Adrenal gland (tissue), 12 donors: Measurements from ENCODE around the gene SMIM23. TPM values are rescaled to one million over a fixed set of nuclear protein-coding genes. Genes with fewer than 3 reads are reported as not detected.

Source experiments
- DNase-seq, 7 donors: peaks; one replicate each; pipeline ENCODE4 v3.0.0-alpha.2; 2019 to 2020
- H3K27ac ChIP-seq, 5 donors: fragments of 200-600 bp; sonication (generic) in 4 of 5; 1 replicate in 3 of 5; 2 replicates in 2 of 5; pipeline versions ENCODE4 v1.5.1 to v1.8.0; 2016 to 2020; ENCODE audit warnings: mild to moderate bottlenecking in 1 of 5
- H3K27me3 ChIP-seq: fragments of 200-600 bp; 2 replicates; pipeline ENCODE4 v1.8.0; 2021
- H3K36me3 ChIP-seq, 2 donors: fragments of 200-600 bp; replicated peaks in 1 of 2; 1 replicate in 1 of 2; 2 replicates in 1 of 2; pipeline versions ENCODE4 v1.5.1 to v1.8.0; 2018 to 2022
- H3K4me1 ChIP-seq, 2 donors: fragments of 200-600 bp; replicated peaks in 1 of 2; 1 replicate in 1 of 2; 2 replicates in 1 of 2; pipeline versions ENCODE4 v1.5.1 to v1.8.0; 2018 to 2021
- H3K4me3 ChIP-seq, 4 donors: fragments of 200-600 bp; sonication (generic) in 3 of 4; one replicate each; pipeline ENCODE4 v1.5.1; 2016 to 2018
- H3K9me3 ChIP-seq, 3 donors: fragments of 200-600 bp; sonication (generic) in 1 of 3; replicated peaks in 1 of 3; 1 replicate in 2 of 3; 2 replicates in 1 of 3; pipeline versions ENCODE4 v1.5.1 to v1.8.0; 2016 to 2021
- POLR2A ChIP-seq, 2 donors: fragments of 450-650 bp; IDR thresholded peaks; one replicate each; pipeline ENCODE4 v1.6.1; 2017; ENCODE audit warnings: antibody characterized with exemption in 2 of 2, mild to moderate bottlenecking in 2 of 2, moderate library complexity in 1 of 2
- WGBS, 4 donors: extraction: QIAGEN DNeasy Blood & Tissue Kit in 2 of 4; methylation state at CpG; one replicate each; pipeline versions ENCODE4 v1.1.5 to v1.1.7; 2013 to 2017; 5-methylcytosine and 5-hydroxymethylcytosine counted together
- intact Hi-C, 2 donors: fragments of 100-400 bp; cut with DNase I; formaldehyde crosslinking; loops; one replicate each; pipeline versions ENCODE4 v1.14.1 to v1.15.0; 2022 to 2023
- polyA plus RNA-seq, 3 donors: library from polyadenylated mRNA; stranded (reverse); fragments of 200-250 nt in 2 of 3; fragments of 350-450 nt in 1 of 3; fragmentation: Illumina TruSeq in 1 of 3; extraction: RNeasy Lipid Tissue Mini Kit (QIAGEN cat#74804) in 1 of 3; gene quantifications; one replicate each; pipeline ENCODE4 v1.2.3, GENCODE V29; 2013 to 2014
- total RNA-seq, 9 donors: library from RNA; depleted of rRNA in 4 of 9; stranded (reverse); fragments of >200 nt in 4 of 9; fragments of 120-200 nt in 1 of 9; fragmentation: NEBNext Ultra II Directional in 1 of 9; extraction: Animal tissue kit (Norgen Biotek cat#: 25700) in 1 of 9; gene quantifications; one replicate each; pipeline versions ENCODE4 v1.1.0 to v1.2.4, GENCODE V29; 2013 to 2023
- TF ChIP-seq, protein P1 (sequence below), 6 experiments: fragments of 450-650 bp in 4 of 6; fragments of 200-600 bp in 2 of 6; sonication (generic) in 1 of 6; IDR thresholded peaks; 1 replicate in 5 of 6; 2 replicates in 1 of 6; pipeline versions ENCODE4 v1.5.1 to v1.8.0; 2016 to 2021; ENCODE audit warnings: antibody characterized with exemption in 6 of 6, mild to moderate bottlenecking in 2 of 6, moderate library complexity in 1 of 6
- donor health status: healthy with polysubstance abuse.
- donor health status: Bipolar disorder and iron deficiency.
- donor health status: DM: yes; HTN: yes; CAD: no.
- donor health status: DM: no; HTN: no; CAD: no.
- donor health status: DM: no; HTN: no; CAD: no.
- donor health status: DM: yes; HTN: yes; CAD: no.

The SMIM23 gene
- total and polyA plus RNA-seq, 12 donors = not detected

DNA sequence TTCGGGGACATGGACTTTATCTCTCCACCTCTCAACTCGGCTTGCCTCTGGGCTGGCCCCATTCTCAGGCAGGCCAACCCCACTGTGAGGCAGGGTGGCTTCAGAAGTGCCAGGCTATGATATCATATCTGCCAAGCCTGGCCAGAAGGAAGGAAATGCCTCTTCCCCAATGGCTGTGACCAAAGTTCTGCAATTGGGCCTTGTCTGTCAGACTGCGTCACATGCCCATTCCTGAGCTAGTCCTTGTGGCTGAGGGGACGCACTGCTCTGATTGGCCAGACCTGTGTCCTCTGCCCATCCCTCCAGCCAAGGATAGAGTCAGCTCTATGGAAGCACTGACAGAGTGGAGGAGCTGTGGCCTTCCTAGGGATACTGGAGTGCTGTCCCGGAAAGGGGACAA is 11.9 kb downstream of the SMIM23 start:
- no peak for DNase-seq
- no peaks in the 10 kb centered on the region for H3K9me3 ChIP-seq
- no peak overlapping the region for H3K4me3 ChIP-seq
- no peak for TF ChIP-seq POLR2A (IDR thresholded peaks at IDR 0.05)
- TF ChIP-seq, protein P1, sequence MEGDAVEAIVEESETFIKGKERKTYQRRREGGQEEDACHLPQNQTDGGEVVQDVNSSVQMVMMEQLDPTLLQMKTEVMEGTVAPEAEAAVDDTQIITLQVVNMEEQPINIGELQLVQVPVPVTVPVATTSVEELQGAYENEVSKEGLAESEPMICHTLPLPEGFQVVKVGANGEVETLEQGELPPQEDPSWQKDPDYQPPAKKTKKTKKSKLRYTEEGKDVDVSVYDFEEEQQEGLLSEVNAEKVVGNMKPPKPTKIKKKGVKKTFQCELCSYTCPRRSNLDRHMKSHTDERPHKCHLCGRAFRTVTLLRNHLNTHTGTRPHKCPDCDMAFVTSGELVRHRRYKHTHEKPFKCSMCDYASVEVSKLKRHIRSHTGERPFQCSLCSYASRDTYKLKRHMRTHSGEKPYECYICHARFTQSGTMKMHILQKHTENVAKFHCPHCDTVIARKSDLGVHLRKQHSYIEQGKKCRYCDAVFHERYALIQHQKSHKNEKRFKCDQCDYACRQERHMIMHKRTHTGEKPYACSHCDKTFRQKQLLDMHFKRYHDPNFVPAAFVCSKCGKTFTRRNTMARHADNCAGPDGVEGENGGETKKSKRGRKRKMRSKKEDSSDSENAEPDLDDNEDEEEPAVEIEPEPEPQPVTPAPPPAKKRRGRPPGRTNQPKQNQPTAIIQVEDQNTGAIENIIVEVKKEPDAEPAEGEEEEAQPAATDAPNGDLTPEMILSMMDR (IDR thresholded peaks at IDR 0.05) = no peak
- intact Hi-C loops = no loop called here
- 66 to 84% (median 78%) methylated on average over 3 to 5 of the region's 5 CpGs for WGBS, 4 donors
- H3K27ac ChIP-seq = no peak overlapping the region
- no peaks in the 10 kb centered on the region for H3K36me3 ChIP-seq
- H3K27me3 ChIP-seq = no peaks in the 10 kb centered on the region
- H3K4me1 ChIP-seq = no peaks in the 10 kb centered on the region

- TF ChIP-seq, protein P1 (IDR thresholded peaks at IDR 0.05) = no peak
- TF ChIP-seq POLR2A (IDR thresholded peaks at IDR 0.05) = no peak
- H3K27me3 ChIP-seq = no peaks in the 10 kb centered on the region
- H3K36me3 ChIP-seq = no peaks in the 10 kb centered on the region
- H3K4me3 ChIP-seq = no peak overlapping the region
- WGBS, 4 donors = 72 to 91% (median 76%) methylated on average over 8 of the region's 8 CpGs
- H3K27ac ChIP-seq = no peak overlapping the region
- DNase-seq = no peak
- intact Hi-C loops = no loop called here
- H3K9me3 ChIP-seq = no peaks in the 10 kb centered on the region
- no peaks in the 10 kb centered on the region for H3K4me1 ChIP-seq
These were observed 12.8 kb downstream of the SMIM23 start for GRCh38 chr5:171798418-171798817.

DNA sequence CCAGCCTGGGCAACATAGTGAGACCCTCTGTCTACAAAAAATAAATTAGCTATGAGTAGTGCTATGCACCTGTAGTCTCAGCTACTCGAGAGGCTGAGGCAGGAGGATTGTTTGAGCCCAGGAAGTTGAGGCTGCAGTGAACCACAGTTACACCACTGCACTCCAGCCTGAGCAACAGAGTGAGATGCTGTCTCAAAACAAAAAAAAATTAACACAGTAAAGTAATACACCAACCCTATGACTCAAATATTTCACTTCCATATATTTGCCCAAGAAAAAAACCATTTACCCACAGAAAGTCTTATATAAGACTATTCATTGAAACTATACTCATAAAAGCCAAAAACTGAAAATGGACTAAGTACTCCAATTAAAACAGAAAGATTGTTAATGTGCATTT is 16.2 kb downstream of the SMIM23 start:
- WGBS, 4 donors = 77 to 90% (median 84%) methylated on average over 1 of the region's 1 CpG
- Histone ChIP-seq H3K4me1 (no peaks in the 10 kb centered on the region), H3K27me3 (no peaks in the 10 kb centered on the region), H3K36me3 (no peaks in the 10 kb centered on the region), H3K9me3 (no peaks in the 10 kb centered on the region), H3K27ac (no peak overlapping the region), H3K4me3 (no peak overlapping the region)
- TF ChIP-seq, protein P1 (IDR thresholded peaks at IDR 0.05) = no peak
- no peak for TF ChIP-seq POLR2A (IDR thresholded peaks at IDR 0.05)
- DNase-seq = no peak
- intact Hi-C loops = no loop called here

GRCh38 chr5:171805746-171806145 is 20.1 kb downstream of the SMIM23 start:
- H3K9me3 ChIP-seq = no peaks in the 10 kb centered on the region
- no peak overlapping the region for H3K27ac ChIP-seq
- no peak for TF ChIP-seq POLR2A (IDR thresholded peaks at IDR 0.05)
- TF ChIP-seq, protein P1 (IDR thresholded peaks at IDR 0.05) = no peak
- intact Hi-C loops = no loop called here
- no peaks in the 10 kb centered on the region for H3K27me3 ChIP-seq
- H3K4me1 ChIP-seq = no peaks in the 10 kb centered on the region
- 45 to 59% (median 50%) methylated on average over 4 of the region's 4 CpGs for WGBS, 4 donors
- DNase-seq = no peak
- no peak overlapping the region for H3K4me3 ChIP-seq
- no peaks in the 10 kb centered on the region for H3K36me3 ChIP-seq
